ENCODE results near the gene DUSP22.

DUSP22 gene

DNA sequence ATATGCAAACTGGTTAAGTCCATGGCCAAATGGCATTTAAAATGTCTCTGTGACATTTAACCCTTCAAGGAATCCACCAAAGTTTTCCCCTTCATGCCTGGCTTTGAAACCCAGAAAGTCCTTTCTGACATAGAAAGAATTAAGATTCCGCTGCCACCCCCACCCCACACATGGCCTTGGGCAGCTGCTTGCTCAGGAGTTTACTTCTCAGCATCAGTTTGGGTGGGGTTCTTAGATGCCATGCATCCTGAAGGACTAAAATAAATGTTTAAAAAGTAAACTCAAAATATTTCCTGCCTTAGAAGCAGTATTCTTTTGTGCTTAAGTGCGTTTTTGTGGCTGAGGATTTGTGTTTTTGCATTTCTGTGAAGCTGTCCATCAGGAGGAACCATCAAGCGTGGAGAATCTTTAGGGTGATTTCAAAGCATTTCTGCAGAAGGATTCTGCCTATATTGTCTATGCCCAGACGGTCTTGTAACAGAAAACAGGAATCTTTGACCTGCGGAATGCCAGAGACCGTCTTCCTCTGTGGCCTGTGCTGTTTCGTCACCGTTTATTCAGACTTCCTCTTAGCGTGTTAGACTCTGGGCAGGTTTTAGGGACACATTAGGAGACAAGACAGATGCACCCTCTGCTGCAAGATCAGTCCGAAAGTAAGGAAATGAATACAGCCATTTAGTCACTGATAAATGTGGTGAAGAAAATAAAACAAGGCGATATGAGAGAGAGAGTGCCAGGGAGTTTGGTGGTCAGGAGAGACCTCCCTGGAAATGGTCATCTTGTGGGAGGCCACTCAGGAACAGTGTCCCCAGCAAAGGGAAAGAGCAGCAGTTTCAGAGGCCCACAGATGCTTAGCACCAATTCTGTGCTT lies 6.2 kb downstream of the DUSP22 start:
- DNase-seq (ENCODE audit: low spot score in 2 of 2) = peak in 1 of 2 donors; percentile 13
- Mint-ChIP-seq H3K9me3 (peaks cover 3% of the 10 kb centered on the region), H3K36me3 (peaks cover 4% of the 10 kb centered on the region), H3K27ac (no peak overlapping the region), H3K4me1 (peaks cover 33% of the 10 kb centered on the region), H3K4me3 (peak overlapping the region; percentile 75), H3K27me3 (no peaks in the 10 kb centered on the region)
- ATAC-seq (ENCODE audit: low read depth) = peak; percentile 65

DNA sequence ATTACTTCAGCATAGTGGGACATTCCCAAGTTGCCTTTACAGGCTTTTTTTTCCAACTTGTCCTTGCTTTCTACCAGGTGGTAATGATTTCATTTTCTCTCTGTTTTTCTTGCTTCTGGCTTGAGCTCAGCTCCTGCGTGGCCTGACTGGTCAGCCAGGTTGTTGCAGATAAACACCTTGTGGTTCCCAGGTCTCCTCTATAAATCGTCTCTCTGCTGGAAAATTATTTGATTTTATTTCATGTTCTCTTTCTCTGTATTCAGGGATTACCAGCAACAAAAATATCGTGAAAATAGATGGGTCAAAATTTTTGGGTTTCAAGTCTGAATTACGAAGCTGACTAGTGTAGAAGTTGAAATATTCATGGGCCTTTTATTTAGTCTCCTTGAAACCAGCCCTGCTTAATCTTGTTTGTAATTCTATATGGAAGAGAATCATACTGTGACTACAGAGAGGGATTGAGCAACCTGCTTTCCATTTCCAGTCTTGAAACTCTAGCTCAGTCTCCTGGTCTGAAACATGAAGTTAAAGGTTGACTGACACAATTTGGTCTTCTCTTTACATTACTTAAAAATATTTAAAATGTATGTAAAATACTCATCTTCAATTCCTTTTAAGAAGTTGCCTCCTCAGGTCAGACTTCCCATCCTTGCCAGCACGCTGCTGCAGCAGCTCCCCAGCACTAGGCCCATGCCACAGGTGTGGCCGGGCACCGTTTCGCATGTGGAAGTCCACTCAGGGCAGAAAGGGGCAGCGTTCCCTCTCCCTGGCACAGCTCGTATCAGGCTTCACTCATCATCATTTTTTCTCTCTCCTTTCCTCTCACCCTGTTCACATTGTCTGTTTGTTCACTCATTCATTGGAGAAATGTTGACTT lies 7.1 kb downstream of the DUSP22 start:
- Mint-ChIP-seq H3K9me3 (peaks cover 3% of the 10 kb centered on the region), H3K4me3 (no peak overlapping the region), H3K4me1 (peaks cover 29% of the 10 kb centered on the region), H3K27ac (no peak overlapping the region), H3K36me3 (peaks cover 6% of the 10 kb centered on the region), H3K27me3 (no peaks in the 10 kb centered on the region)
- ATAC-seq (ENCODE audit: low read depth) (no peak), DNase-seq (ENCODE audit: low spot score in 2 of 2) (no peak)

DNA sequence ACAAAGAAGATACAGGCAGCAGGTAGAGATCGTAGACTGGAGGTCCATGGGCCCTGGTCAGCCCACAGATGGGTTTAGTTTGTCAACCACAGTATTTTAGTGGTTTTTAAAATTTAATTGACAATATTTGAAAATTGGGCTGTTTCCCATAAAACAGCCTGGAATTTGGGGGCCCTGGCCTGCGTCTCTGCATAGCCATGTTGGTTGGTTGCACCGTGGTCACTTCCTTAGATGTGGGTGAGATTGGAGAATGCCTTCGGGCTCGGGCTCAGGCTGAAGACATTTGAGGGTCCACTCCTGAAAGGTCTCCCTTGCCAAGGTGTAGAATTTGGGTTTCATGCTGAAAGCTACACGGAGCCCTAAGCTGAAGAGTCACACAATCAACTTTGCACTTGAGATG lies 7.7 kb downstream of the DUSP22 start:
- no peaks in the 10 kb centered on the region for H3K27me3 Mint-ChIP-seq
- no peak overlapping the region for H3K27ac Mint-ChIP-seq

DNA sequence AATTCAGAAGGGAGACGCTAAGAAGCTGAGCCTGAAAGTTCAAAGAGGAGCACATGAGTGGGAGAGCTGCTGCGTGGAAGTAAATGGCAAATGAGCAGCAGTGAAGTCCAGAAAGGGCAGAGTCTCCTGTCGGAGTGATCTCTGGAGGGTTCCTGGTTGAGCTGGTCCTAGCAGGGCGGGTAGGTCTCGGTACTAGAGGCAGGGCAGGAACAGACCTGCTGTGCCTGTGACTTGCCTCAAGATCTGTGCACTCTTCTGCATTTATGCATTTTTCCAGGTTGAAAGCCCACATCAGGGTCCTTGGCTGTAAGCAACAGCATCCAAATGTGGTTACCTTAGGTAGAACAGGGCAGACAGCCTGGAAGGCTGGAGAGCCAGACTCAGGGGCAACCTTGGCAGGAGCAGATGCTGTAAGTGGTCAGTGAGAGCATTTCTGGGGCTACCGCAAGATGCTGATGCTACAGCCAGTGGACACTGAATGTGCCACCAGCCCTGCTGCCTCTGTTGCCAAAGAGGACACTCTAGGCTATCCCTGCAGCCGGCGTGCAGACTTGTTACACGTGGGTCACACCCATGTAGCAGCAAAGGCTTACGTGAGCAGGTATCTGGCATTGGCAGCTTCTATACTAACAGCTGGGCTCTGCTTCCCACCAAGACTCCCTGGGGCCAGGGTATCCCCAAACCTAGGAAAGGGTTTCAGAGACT lies 8.4 kb downstream of the DUSP22 start:
- Mint-ChIP-seq H3K36me3 (peaks cover 8% of the 10 kb centered on the region), H3K27me3 (no peaks in the 10 kb centered on the region), H3K9me3 (no peaks in the 10 kb centered on the region), H3K27ac (no peak overlapping the region), H3K4me1 (peaks cover 29% of the 10 kb centered on the region), H3K4me3 (no peak overlapping the region)
- DNase-seq (ENCODE audit: low spot score in 2 of 2) (no peak), ATAC-seq (ENCODE audit: low read depth) (no peak)

More for the DNA sequence above, 7.7 kb downstream of the DUSP22 start:
- DNase-seq (ENCODE audit: low spot score in 2 of 2) = no peak
- no peak for ATAC-seq (ENCODE audit: low read depth)
- no peak overlapping the region for H3K4me3 Mint-ChIP-seq
- H3K9me3 Mint-ChIP-seq = no peaks in the 10 kb centered on the region
- H3K36me3 Mint-ChIP-seq = peaks cover 8% of the 10 kb centered on the region
- H3K4me1 Mint-ChIP-seq = peaks cover 30% of the 10 kb centered on the region

DNA sequence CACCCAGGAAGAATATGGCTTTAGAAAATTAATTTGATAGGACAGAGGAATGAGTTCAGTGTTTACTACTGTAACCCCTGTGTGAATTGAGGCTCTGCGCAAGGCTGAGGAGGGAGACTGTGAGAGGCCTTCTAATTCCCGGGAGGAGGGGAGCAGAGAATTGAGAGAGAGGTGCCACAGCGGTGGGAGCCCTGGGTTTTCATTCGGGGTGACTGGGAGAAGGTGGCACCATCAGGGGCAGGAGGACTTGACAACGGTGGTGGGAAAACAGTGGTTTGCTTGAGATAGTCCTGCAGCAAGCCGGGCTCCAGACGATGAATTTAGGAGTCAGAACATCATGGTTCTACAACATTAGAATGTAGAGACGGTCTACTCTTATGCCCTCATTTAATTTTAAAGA lies 9.2 kb downstream of the DUSP22 start:
- ATAC-seq (ENCODE audit: low read depth) (no peak), DNase-seq (ENCODE audit: low spot score in 2 of 2) (no peak)
- no peaks in the 10 kb centered on the region for H3K9me3 Mint-ChIP-seq
- no peak overlapping the region for H3K4me3 Mint-ChIP-seq
- H3K27ac Mint-ChIP-seq = no peak overlapping the region
- H3K4me1 Mint-ChIP-seq = peaks cover 24% of the 10 kb centered on the region
- no peaks in the 10 kb centered on the region for H3K27me3 Mint-ChIP-seq
- peaks cover 8% of the 10 kb centered on the region for H3K36me3 Mint-ChIP-seq

DNA sequence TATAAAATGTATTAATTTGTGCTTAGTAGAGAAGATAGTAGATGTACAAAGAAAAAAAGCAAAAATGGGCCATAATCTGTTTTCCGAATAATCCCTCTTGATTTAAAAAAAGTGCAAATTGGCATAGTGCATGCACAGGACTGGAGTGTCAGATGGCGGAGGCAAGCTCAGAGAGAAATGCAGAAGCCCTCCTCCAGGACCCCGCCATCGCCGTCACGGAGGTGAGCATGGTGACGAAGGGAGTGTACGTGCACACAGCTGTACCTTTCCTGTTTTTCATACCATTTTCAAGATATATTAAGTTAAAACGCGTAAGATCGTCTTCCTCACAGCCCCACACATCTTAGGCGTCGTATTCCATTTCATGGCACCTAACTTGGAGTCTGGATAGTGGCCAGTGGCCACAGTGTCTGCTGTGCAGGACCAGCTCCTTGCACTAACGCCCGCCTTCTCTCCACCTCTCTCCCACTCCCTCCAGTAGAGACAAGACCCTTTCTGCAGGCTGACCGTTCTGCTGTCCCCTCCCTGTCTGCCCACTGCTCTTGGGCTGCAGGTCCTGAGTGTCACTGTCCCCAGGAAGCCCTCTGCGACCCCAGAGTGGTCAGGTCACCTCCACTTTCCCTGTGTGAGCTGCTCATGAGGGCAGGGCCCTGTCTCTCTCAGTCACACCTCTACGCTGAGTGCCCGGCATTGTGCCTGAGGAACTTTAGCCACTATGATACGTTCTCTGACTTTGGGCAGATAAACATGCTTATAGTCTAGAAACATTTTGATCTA lies 9.8 kb downstream of the DUSP22 start:
- DNase-seq (ENCODE audit: low spot score in 2 of 2) = no peak
- Mint-ChIP-seq H3K27ac (no peak overlapping the region), H3K4me1 (peaks cover 18% of the 10 kb centered on the region), H3K9me3 (no peaks in the 10 kb centered on the region), H3K4me3 (no peak overlapping the region), H3K27me3 (no peaks in the 10 kb centered on the region), H3K36me3 (peaks cover 8% of the 10 kb centered on the region)
- ATAC-seq (ENCODE audit: low read depth) = no peak

DNA sequence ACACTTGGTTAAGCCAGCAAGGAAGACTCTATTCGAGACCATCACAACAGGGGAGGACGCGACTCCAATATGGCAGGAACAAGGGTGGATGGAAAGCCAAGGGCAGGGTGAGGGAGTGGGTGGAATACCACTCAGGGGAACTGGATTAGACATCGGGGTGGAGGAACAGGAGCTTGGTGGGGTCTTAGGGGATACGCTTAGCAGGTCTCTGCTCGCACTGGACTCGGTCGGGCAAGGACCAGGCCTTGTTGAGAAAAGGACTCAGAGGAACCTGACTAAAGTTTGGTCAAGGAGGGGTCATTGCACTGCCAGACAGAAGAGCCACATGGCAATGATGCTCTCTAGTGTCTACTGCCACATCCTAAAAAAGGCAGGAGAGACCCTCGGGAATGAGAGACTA lies 10.5 kb downstream of the DUSP22 start:
- Mint-ChIP-seq H3K4me3 (no peak overlapping the region), H3K27ac (no peak overlapping the region), H3K4me1 (peaks cover 12% of the 10 kb centered on the region), H3K9me3 (no peaks in the 10 kb centered on the region), H3K36me3 (peaks cover 10% of the 10 kb centered on the region), H3K27me3 (no peaks in the 10 kb centered on the region)
- DNase-seq (ENCODE audit: low spot score in 2 of 2) (no peak), ATAC-seq (ENCODE audit: low read depth) (no peak)

DNA sequence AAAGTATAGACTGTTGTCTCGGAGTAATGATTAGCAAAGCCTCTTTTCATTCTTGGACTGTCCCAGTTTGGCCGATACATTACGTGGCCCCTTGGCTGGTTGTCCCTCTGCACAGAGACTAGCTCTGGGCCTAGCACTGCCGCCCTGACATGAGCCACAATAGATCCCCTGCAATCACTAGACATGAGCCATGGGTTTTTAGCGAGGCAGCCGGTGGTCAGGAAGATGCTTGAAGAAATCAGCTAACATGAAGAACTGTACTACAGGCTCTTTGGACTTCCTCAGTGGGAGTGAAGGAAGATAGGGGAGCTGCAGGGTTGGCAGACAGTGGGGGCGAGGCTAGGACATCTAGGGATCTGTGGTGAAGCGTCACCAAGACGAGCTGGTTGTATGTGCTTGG lies 11.0 kb downstream of the DUSP22 start:
- DNase-seq (ENCODE audit: low spot score in 2 of 2) (no peak), ATAC-seq (ENCODE audit: low read depth) (no peak)
- H3K27ac Mint-ChIP-seq = no peak overlapping the region
- no peaks in the 10 kb centered on the region for H3K9me3 Mint-ChIP-seq
- H3K4me1 Mint-ChIP-seq = peaks cover 12% of the 10 kb centered on the region
- no peak overlapping the region for H3K4me3 Mint-ChIP-seq
- peaks cover 15% of the 10 kb centered on the region for H3K36me3 Mint-ChIP-seq
- no peaks in the 10 kb centered on the region for H3K27me3 Mint-ChIP-seq

DNA sequence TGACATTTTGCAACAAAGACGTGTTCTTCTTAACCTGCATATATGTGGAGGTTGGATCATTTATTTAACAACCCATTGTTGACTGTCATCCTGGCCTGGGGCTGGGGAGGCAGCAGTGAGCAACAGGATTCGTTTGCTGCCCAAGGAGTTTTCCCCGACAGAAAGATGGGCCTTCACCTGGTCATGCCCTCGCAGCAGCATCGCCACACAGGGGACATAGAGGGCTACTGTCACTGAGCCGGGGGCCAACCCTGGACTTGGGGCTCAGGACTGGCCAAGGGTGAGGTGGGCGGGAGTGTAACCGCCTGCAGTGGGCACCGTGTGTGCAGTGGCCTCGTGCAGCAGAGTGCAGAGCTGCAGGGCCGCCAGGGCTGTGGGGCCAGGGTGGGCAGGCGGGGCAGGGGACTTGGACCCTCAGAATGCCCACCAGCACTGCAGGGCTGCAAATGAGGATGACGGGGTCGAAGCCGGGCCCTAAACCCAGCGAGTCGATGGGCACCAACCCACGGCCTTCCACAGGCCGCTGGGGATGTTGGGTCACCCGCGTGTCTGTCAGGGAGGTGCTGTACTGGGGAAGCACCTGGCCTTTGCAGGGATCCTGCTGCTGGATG lies 11.8 kb downstream of the DUSP22 start:
- peaks cover 13% of the 10 kb centered on the region for H3K4me1 Mint-ChIP-seq
- H3K4me3 Mint-ChIP-seq = no peak overlapping the region
- H3K36me3 Mint-ChIP-seq = peaks cover 17% of the 10 kb centered on the region
- H3K27ac Mint-ChIP-seq = no peak overlapping the region
- H3K9me3 Mint-ChIP-seq = no peaks in the 10 kb centered on the region
- no peak for ATAC-seq (ENCODE audit: low read depth)
- no peaks in the 10 kb centered on the region for H3K27me3 Mint-ChIP-seq
- no peak for DNase-seq (ENCODE audit: low spot score in 2 of 2)

DNA sequence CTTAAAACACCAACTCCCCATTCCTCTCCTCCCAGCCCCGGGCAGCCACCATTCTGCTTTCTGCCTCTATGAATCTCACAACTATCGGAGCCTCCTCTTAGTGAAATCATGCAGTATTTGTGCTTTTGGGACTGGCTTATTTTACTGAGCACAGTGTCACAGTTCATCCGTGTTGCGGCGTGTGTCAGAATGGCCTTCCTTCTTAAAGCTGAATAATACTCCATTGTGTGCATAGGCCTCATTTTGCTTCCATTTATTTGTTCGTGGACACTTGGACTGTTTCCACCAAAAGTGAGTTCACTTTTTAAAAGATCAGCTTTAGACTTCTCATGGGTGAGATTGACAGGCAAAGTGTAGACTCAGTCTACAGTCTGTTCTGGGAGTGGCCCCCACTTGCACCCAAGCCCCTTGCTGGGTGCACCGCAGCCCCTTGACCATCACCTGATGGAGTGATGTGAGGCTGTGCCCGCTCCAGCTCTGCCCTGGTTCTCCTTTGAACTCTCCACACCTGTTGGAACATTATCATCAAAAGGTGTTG lies 12.6 kb downstream of the DUSP22 start:
- no peak overlapping the region for H3K27ac Mint-ChIP-seq
- H3K36me3 Mint-ChIP-seq = peaks cover 21% of the 10 kb centered on the region
- no peaks in the 10 kb centered on the region for H3K27me3 Mint-ChIP-seq
- ATAC-seq (ENCODE audit: low read depth) (no peak), DNase-seq (ENCODE audit: low spot score in 2 of 2) (no peak)
- H3K4me3 Mint-ChIP-seq = no peak overlapping the region
- H3K4me1 Mint-ChIP-seq = peaks cover 20% of the 10 kb centered on the region
- H3K9me3 Mint-ChIP-seq = no peaks in the 10 kb centered on the region

DNA sequence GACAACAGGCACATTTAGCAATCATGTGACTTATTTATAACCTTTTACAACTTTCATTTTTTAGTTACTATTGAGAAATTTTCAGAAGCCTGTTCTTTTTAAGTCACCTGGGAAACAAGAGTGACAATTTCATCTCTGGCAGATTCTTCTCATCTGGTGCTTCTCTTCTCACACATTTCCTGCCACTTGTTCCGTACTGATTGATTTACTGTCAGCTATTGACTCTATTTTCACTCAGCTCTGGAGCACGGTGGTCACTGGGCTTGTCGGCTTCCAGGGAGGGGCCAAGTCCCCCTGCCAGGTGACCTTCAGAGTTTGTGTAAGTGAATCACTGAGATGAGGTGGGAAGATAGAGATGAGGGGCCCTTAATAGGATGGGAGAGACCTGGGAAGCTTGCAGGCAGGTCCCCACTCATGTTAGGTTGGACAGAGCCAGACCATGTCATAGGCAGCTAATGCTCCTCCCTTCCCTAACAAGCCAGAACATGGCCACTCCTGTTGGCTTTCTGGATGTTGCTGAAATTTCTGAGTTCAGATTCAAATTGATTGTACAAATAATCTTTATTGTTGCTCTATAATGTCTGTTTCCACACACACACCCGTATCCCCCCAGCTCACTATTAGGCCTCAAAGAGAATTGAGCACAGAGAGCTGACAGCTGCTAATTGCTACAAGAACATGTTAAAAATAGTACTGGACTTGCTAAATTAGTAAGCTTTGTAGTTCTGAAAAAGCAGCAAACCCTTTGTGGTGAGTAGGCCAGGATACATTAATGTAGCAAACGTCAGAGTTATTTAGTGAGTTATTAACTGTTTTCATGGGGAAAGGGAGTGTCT lies 13.3 kb downstream of the DUSP22 start:
- Mint-ChIP-seq H3K27me3 (no peaks in the 10 kb centered on the region), H3K36me3 (peaks cover 25% of the 10 kb centered on the region), H3K4me1 (peaks cover 23% of the 10 kb centered on the region), H3K27ac (no peak overlapping the region), H3K4me3 (no peak overlapping the region), H3K9me3 (no peaks in the 10 kb centered on the region)
- DNase-seq (ENCODE audit: low spot score in 2 of 2) = no peak
- ATAC-seq (ENCODE audit: low read depth) = no peak

DNA sequence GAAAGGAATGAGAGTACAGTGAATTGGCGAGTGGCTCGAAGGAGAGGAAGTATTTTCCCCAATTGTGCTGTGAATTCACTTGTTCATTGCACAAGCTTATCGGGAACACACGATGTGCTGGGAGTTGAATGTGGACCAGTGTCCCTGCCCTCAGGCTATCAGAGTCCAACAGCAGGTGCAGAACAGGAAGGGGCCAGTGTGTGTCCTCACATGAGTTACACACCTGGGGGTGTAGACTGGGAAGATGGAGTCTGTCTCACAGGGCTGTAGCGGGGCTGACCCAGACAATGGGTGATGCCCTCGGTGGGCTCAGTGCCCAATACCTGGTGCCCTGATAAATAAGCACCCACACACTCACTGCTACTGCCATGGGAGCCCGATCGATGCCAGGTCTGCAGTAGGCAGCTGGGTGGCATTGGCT lies 14.4 kb downstream of the DUSP22 start:
- DNase-seq (ENCODE audit: low spot score in 2 of 2) (no peak), ATAC-seq (ENCODE audit: low read depth) (no peak)
- Mint-ChIP-seq H3K36me3 (peaks cover 30% of the 10 kb centered on the region), H3K27me3 (no peaks in the 10 kb centered on the region), H3K4me3 (no peak overlapping the region), H3K9me3 (no peaks in the 10 kb centered on the region), H3K27ac (no peak overlapping the region), H3K4me1 (peaks cover 30% of the 10 kb centered on the region)

All from memory B cell (primary cell).